Measurements from ENCODE around the gene DNPH1. TPM values are rescaled to one million over a fixed set of nuclear protein-coding genes. Genes with fewer than 3 reads are reported as not detected.

The DNPH1 gene
- polyA plus RNA-seq, 1 experiment = 63.9 TPM

- Histone ChIP-seq H3K27me3 (ENCODE audit: control insufficient read depth, insufficient read depth, low read length) (no peaks in the 10 kb centered on the region), H3K36me3 (ENCODE audit: control insufficient read depth, insufficient read depth, low read length) (peaks cover 23% of the 10 kb centered on the region), H3K4me3 (ENCODE audit: low read depth, low read length) (no peak overlapping the region)
- ChIA-PET CTCF (interaction anchor here (0.7 to 1.7 kb wide), 2 partner anchors 13 to 29 kb away, joined by 3 to 4 read pairs; no protein-coding TSS in a partner anchor), POLR2A (no interaction called here)
- TF ChIP-seq CTCF (IDR thresholded peaks at IDR 0.05; ENCODE audit: insufficient read depth, low read depth, low read length) = no peak
- DNase-seq (ENCODE audit: low read depth) = no peak
Measured at GRCh38 chr6:43200541-43200940, 28.7 kb downstream of the DNPH1 start.

GRCh38 chr6:43199912-43200311 lies 29.4 kb downstream of the DNPH1 start:
- H3K27me3 ChIP-seq (ENCODE audit: control insufficient read depth, insufficient read depth, low read length) = no peaks in the 10 kb centered on the region
- no peak overlapping the region for H3K4me3 ChIP-seq (ENCODE audit: low read depth, low read length)
- no peak for TF ChIP-seq CTCF (IDR thresholded peaks at IDR 0.05; ENCODE audit: insufficient read depth, low read depth, low read length)
- no peak for DNase-seq (ENCODE audit: low read depth)
- POLR2A ChIA-PET = no interaction called here
- CTCF ChIA-PET = interaction anchor here (1.0 to 1.7 kb wide), 2 partner anchors 13 to 29 kb away, joined by 4 read pairs; partner anchors contain the start of gene DNPH1
- H3K36me3 ChIP-seq (ENCODE audit: control insufficient read depth, insufficient read depth, low read length) = peaks cover 24% of the 10 kb centered on the region

GRCh38 chr6:43196337-43196736 lies 32.9 kb downstream of the DNPH1 start:
- no peak for TF ChIP-seq CTCF (IDR thresholded peaks at IDR 0.05; ENCODE audit: insufficient read depth, low read depth, low read length)
- Histone ChIP-seq H3K36me3 (ENCODE audit: control insufficient read depth, insufficient read depth, low read length) (peaks cover 13% of the 10 kb centered on the region), H3K4me3 (ENCODE audit: low read depth, low read length) (no peak overlapping the region), H3K27me3 (ENCODE audit: control insufficient read depth, insufficient read depth, low read length) (no peaks in the 10 kb centered on the region)
- no peak for DNase-seq (ENCODE audit: low read depth)
- ChIA-PET CTCF (interaction anchor here (0.6 kb wide), 1 partner anchor 110 kb away, joined by 3 read pairs; no protein-coding TSS in a partner anchor), POLR2A (no interaction called here)

GRCh38 chr6:43193929-43194328 lies 35.4 kb downstream of the DNPH1 start:
- no peak for DNase-seq (ENCODE audit: low read depth)
- no peaks in the 10 kb centered on the region for H3K27me3 ChIP-seq (ENCODE audit: control insufficient read depth, insufficient read depth, low read length)
- H3K4me3 ChIP-seq (ENCODE audit: low read depth, low read length) = no peak overlapping the region
- peaks cover 7% of the 10 kb centered on the region for H3K36me3 ChIP-seq (ENCODE audit: control insufficient read depth, insufficient read depth, low read length)
- POLR2A ChIA-PET = no interaction called here
- TF ChIP-seq CTCF (IDR thresholded peaks at IDR 0.05; ENCODE audit: insufficient read depth, low read depth, low read length) = no peak
- CTCF ChIA-PET = no interaction called here

GRCh38 chr6:43192911-43193310 lies 36.4 kb downstream of the DNPH1 start:
- Histone ChIP-seq H3K36me3 (ENCODE audit: control insufficient read depth, insufficient read depth, low read length) (peaks cover 10% of the 10 kb centered on the region), H3K27me3 (ENCODE audit: control insufficient read depth, insufficient read depth, low read length) (no peaks in the 10 kb centered on the region), H3K4me3 (ENCODE audit: low read depth, low read length) (no peak overlapping the region)
- POLR2A ChIA-PET = no interaction called here
- DNase-seq (ENCODE audit: low read depth) = no peak
- TF ChIP-seq CTCF (IDR thresholded peaks at IDR 0.05; ENCODE audit: insufficient read depth, low read depth, low read length) = no peak
- CTCF ChIA-PET = no interaction called here

Measured in BJ (cell line).